Measurements from ENCODE around the gene FAM114A1.

The FAM114A1 gene

DNA sequence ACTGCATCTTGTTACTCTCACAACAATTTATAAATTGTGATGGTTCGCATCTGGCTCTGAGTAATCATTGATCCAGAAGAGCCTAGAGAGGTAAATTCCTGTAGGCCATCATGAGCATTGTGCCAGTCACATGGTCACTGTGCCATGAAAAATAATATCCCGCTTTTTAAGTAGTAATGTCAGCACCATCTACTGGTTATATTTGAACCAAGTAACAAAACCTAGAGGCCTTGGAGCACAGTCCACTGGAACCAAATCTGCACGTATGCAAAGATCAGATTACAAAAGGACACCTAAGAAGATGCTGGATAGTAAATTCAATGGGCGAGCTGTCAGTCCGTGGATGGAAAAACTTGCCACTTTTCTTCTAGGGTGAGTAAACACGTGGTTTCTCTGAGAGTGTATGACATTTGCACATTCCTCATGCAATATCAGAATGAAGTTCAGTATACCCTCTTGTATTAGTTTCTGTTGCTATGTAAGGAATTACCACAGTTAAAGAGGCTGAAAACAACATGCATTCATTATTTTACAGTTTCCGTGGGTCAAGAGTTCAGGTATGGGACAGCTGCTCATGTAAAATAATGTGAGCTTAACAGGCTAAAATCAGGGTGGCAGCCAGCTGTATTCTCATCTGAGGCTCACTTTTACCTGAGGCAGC is 26.8 kb downstream of the FAM114A1 start:
- in situ Hi-C loops (cut with MboI; ENCODE audit: low sequenced_read_pairs, unreplicated experiment): no loop called here
- TF ChIP-seq, protein P1, sequence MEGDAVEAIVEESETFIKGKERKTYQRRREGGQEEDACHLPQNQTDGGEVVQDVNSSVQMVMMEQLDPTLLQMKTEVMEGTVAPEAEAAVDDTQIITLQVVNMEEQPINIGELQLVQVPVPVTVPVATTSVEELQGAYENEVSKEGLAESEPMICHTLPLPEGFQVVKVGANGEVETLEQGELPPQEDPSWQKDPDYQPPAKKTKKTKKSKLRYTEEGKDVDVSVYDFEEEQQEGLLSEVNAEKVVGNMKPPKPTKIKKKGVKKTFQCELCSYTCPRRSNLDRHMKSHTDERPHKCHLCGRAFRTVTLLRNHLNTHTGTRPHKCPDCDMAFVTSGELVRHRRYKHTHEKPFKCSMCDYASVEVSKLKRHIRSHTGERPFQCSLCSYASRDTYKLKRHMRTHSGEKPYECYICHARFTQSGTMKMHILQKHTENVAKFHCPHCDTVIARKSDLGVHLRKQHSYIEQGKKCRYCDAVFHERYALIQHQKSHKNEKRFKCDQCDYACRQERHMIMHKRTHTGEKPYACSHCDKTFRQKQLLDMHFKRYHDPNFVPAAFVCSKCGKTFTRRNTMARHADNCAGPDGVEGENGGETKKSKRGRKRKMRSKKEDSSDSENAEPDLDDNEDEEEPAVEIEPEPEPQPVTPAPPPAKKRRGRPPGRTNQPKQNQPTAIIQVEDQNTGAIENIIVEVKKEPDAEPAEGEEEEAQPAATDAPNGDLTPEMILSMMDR (IDR thresholded peaks at IDR 0.05; ENCODE audit: borderline replicate concordance, control extremely low read depth, extremely low read depth, insufficient read depth, missing control alignments): no peak
- DNase-seq (ENCODE audit: low spot score): no peak

DNA sequence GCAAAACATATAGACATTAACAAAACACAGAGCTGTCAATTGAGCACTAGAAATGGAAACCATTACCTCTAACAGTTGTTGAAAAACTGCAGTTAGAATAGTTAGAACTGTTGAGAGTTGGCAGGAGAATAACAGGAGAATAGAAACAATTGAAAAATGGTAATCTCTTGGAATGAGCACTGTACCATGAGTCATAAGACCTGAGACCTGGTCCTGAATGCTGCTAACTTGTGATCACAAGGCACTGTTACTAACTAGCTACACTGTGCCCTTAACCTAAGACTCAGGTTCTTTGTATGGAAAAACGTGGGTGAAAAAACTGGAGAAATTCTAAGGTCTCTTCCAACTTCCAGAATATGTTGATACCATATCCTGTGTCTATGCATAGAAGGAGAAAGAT is 29.3 kb downstream of the FAM114A1 start:
- in situ Hi-C loops (cut with MboI; ENCODE audit: low sequenced_read_pairs, unreplicated experiment): no loop called here
- DNase-seq (ENCODE audit: low spot score): no peak
- TF ChIP-seq, protein P1 (IDR thresholded peaks at IDR 0.05; ENCODE audit: borderline replicate concordance, control extremely low read depth, extremely low read depth, insufficient read depth, missing control alignments): no peak

DNA sequence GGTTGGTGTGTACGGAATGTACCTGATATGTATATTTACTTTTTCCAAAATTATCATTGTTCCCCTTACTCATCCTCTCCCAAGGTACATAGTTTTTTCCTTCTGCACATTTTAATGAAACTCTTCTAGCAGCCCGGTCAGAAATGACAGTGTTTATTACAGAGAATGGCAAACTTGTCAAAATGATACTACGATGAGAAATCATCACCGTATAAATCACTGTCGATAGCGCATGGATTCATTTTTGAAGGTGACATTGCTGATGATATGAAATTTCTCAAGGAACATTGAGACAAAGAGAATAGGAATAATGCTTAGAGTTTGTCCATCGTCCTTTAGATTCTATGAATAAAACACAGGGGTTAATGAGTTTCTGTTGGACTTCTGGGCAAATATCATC is 30.6 kb downstream of the FAM114A1 start:
- TF ChIP-seq, protein P1 (IDR thresholded peaks at IDR 0.05; ENCODE audit: borderline replicate concordance, control extremely low read depth, extremely low read depth, insufficient read depth, missing control alignments): no peak
- no peak for DNase-seq (ENCODE audit: low spot score)
- in situ Hi-C loops (cut with MboI; ENCODE audit: low sequenced_read_pairs, unreplicated experiment): no loop called here

DNA sequence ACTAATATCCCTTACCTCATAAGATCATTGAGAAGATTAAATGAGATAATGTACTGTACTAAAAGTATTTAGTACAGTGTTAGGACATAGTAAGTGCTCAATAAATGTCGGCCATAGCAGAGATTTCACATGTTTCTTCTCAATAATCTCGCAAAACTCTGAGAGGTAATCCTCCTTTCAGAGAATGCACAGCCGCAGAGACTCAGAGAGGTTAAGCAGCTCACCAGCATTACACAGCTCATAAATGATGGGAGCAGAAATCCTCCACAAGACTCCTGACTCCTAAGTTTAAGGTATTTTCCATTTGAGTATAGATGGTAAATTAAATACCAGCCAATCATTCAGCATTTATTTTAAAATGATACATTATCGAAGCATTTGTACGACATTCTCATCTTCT is 34.6 kb downstream of the FAM114A1 start:
- in situ Hi-C loops (cut with MboI; ENCODE audit: low sequenced_read_pairs, unreplicated experiment): loop anchor here (5.0 to 10.0 kb wide), 2 partner anchors 230 to 543 kb away; no protein-coding TSS in a partner anchor
- TF ChIP-seq, protein P1 (IDR thresholded peaks at IDR 0.05; ENCODE audit: borderline replicate concordance, control extremely low read depth, extremely low read depth, insufficient read depth, missing control alignments): no peak
- DNase-seq (ENCODE audit: low spot score): no peak

DNA sequence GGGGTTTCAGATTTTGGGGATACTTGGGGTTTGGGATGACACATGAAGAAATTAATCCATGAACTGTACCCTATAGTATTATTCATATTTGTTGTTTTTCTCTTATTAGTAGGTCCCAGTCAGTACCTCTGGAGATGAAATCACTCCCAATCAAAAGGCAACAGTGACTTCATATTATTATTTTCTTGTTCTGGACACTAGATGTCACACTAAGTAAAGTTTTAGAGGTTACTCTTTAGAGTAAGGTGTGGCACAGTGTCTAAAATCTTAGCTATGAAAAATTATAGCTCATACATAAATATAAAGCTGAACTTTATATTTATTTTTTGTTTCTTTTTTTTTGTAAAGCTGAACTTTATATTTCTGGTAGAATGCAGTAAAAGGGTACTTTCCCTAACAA is 35.1 kb downstream of the FAM114A1 start:
- peak; percentile 58 for DNase-seq (ENCODE audit: low spot score)
- in situ Hi-C loops (cut with MboI; ENCODE audit: low sequenced_read_pairs, unreplicated experiment): loop anchor here (5.0 to 10.0 kb wide), 2 partner anchors 230 to 542 kb away; no protein-coding TSS in a partner anchor
- TF ChIP-seq, protein P1 (IDR thresholded peaks at IDR 0.05; ENCODE audit: borderline replicate concordance, control extremely low read depth, extremely low read depth, insufficient read depth, missing control alignments): no peak

DNA sequence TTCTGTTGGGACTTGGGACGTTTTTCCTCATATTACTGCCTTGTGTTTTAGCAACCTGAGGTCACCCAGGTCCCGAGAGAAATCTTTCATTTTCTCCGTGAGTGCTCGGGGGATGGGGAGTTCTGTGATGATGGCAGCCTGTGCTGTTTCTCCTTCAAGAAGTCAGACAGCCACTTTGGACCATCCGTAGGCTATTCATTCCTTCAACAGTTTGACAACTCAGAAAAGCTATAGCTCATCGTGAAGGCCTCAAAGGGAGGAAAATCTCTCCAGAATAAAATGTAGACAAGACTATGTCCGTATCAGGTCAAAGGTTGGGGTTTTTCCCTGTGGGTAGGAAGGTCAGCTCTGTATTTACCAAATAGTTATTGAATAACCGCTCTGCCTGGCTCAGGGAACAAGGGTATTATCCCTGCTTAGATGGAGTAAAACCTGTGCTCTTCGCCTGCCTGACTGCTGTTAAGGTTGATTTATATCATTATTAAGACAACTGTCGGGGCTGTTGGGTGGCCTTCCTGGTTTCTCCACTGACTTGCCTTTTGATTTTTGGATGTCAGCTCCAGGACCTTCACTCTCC is 36.6 kb downstream of the FAM114A1 start:
- TF ChIP-seq, protein P1 (IDR thresholded peaks at IDR 0.05; ENCODE audit: borderline replicate concordance, control extremely low read depth, extremely low read depth, insufficient read depth, missing control alignments): no peak
- in situ Hi-C loops (cut with MboI; ENCODE audit: low sequenced_read_pairs, unreplicated experiment): loop anchor here (5.0 to 10.0 kb wide), 2 partner anchors 228 to 541 kb away; no protein-coding TSS in a partner anchor
- DNase-seq (ENCODE audit: low spot score): no peak
